Measurements from ENCODE around the gene CHIT1.

Gene CHIT1

GRCh38 chr1:203215573-203215972, 13.9 kb downstream of the CHIT1 start:
- peak; percentile 5 for DNase-seq

GRCh38 chr1:203214871-203215270, 14.6 kb downstream of the CHIT1 start:
- DNase-seq: no peak

GRCh38 chr1:203213126-203213525, 16.3 kb downstream of the CHIT1 start:
- no peak for DNase-seq

- no peak for DNase-seq
Observed at GRCh38 chr1:203211812-203212211, 17.7 kb downstream of the CHIT1 start.

GRCh38 chr1:203210988-203211387, 18.5 kb downstream of the CHIT1 start:
- no peak for DNase-seq

GRCh38 chr1:203210350-203210749, 19.1 kb downstream of the CHIT1 start:
- DNase-seq: no peak

- no peak for DNase-seq
Observed at GRCh38 chr1:203208181-203208580, 21.3 kb downstream of the CHIT1 start.

- peak; percentile 71 for DNase-seq
Observed at GRCh38 chr1:203207751-203208150, 21.7 kb downstream of the CHIT1 start.

GRCh38 chr1:203206129-203206687, 23.3 kb downstream of the CHIT1 start:
- DNase-seq: no peak

- DNase-seq: no peak
Observed at GRCh38 chr1:203204756-203205155, 24.7 kb downstream of the CHIT1 start.

- DNase-seq: no peak
Observed at GRCh38 chr1:203202431-203203245, 26.8 kb downstream of the CHIT1 start.

GRCh38 chr1:203201516-203202205, 27.8 kb downstream of the CHIT1 start:
- DNase-seq: no peak

GRCh38 chr1:203200916-203201315, 28.6 kb downstream of the CHIT1 start:
- no peak for DNase-seq

GRCh38 chr1:203199816-203200571, 29.5 kb downstream of the CHIT1 start:
- no peak for DNase-seq

GRCh38 chr1:203199481-203199815, 30.0 kb downstream of the CHIT1 start:
- no peak for DNase-seq

GRCh38 chr1:203199002-203199401, 30.5 kb downstream of the CHIT1 start:
- no peak for DNase-seq

- no peak for DNase-seq
Observed at GRCh38 chr1:203197625-203198024, 31.8 kb downstream of the CHIT1 start.

GRCh38 chr1:203196371-203196770, 33.1 kb downstream of the CHIT1 start:
- DNase-seq: no peak

- DNase-seq: no peak
Observed at GRCh38 chr1:203190949-203191348, 38.5 kb downstream of the CHIT1 start.

GRCh38 chr1:203189951-203190352, 39.5 kb downstream of the CHIT1 start:
- no peak for DNase-seq

GRCh38 chr1:203188686-203189232, 40.7 kb downstream of the CHIT1 start:
- DNase-seq: no peak

- no peak for DNase-seq
Observed at GRCh38 chr1:203187689-203188264, 41.7 kb downstream of the CHIT1 start.

GRCh38 chr1:203187304-203187685, 42.2 kb downstream of the CHIT1 start:
- DNase-seq: no peak

Data from NCI-H2171 (cell line).